HepG2 (cell line): ENCODE measurements around the gene ASIC5. TPM values are rescaled to one million over a fixed set of nuclear protein-coding genes. Genes with fewer than 3 reads are reported as not detected.
A peak's percentile ranks its signal among the peaks of the same experiment; 100 is the strongest.

ENCODE experiments used
- ATAC-seq: fragments of 200-7000 bp; cut with Tn5 transposase; 3 replicates; pipeline ENCODE4 v1.9.1; 2020; ENCODE audit warnings: mild to moderate bottlenecking, moderate library complexity
- BruUV-seq: library from RNA; stranded (reverse); fragments of 400-500 nt; replicated peaks from 2 replicates; lab custom pipeline; 2021; lab: Mats Ljungman, UMichigan
- CTCF ChIA-PET: fragments of 300-600 bp; formaldehyde crosslinking; extraction: SDS; loops from one replicate; lab custom pipeline; 2021; ENCODE audit warnings: low total read pairs, inconsistent platforms, low intra/inter-chr PET ratio; lab: Yijun Ruan, JAX
- POLR2A ChIA-PET: fragments of 350-600 bp; sonication (Branson Sonifier 250); formaldehyde crosslinking; loops from one replicate; lab custom pipeline; 2020; ENCODE audit warnings: antibody characterized with exemption, inconsistent platforms; lab: Yijun Ruan, JAX
- DNase-seq: peaks from one replicate; pipeline ENCODE4 v3.0.0-alpha.2; 2015; ENCODE audit warnings: low spot score
- FAIRE-seq: peaks from 3 replicates; lab custom pipeline; 2011; peaks lifted over from hg19 to GRCh38; lab: Jason Lieb, UNC
- H2AFZ ChIP-seq: one replicate; pipeline ENCODE4 v1.6.1; 2011; ENCODE audit warnings: low read length, inconsistent platforms
- H3K27ac ChIP-seq: fragments of 300-600 bp; 3 replicates; pipeline ENCODE4 v1.8.0; 2011; ENCODE audit warnings: mixed run types, mild to moderate bottlenecking, mixed read lengths, low read length, inconsistent platforms; ENCODE audit not compliant: insufficient read depth; ENCODE audit errors: extremely low read length
- H3K27me3 ChIP-seq, 2 experiments: fragments of 200-600 bp in 1 of 2; 2 replicates in 1 of 2; 3 replicates in 1 of 2; pipeline versions ENCODE4 v1.6.0 to v1.8.0; 2011; ENCODE audit warnings: low read length in 2 of 2, mild to moderate bottlenecking in 2 of 2, moderate library complexity in 2 of 2, inconsistent platforms in 1 of 2; ENCODE audit not compliant: insufficient read depth in 2 of 2, control insufficient read depth in 1 of 2
- H3K36me3 ChIP-seq, 2 experiments: fragments of 200-600 bp in 1 of 2; replicated peaks in 1 of 2; 2 replicates in 1 of 2; 3 replicates in 1 of 2; pipeline versions ENCODE4 v1.5.1 to v1.8.0; 2011; ENCODE audit warnings: low read length in 2 of 2, inconsistent platforms in 1 of 2; ENCODE audit not compliant: insufficient read depth in 2 of 2, control insufficient read depth in 1 of 2
- H3K4me1 ChIP-seq: 2 replicates; pipeline ENCODE4 v1.5.1; 2012; ENCODE audit warnings: low read length, inconsistent platforms; ENCODE audit not compliant: insufficient read depth
- H3K4me2 ChIP-seq: 2 replicates; pipeline ENCODE4 v1.6.0; 2011; ENCODE audit warnings: low read depth, low read length, inconsistent platforms
- H3K4me3 ChIP-seq, 3 experiments: fragments of 200-600 bp in 1 of 3; sonication (generic), shearing (Covaris generic) in 1 of 3; replicated peaks in 1 of 3; 2 replicates each; pipeline ENCODE4 v1.5.1; 2011 to 2016; ENCODE audit warnings: low read length in 3 of 3, inconsistent platforms in 2 of 3, low read depth in 2 of 3, mild to moderate bottlenecking in 2 of 3, control low read depth in 1 of 3, mixed read lengths in 1 of 3; ENCODE audit not compliant: insufficient read depth in 1 of 3
- H3K79me2 ChIP-seq: one replicate; pipeline ENCODE4 v1.6.1; 2011; ENCODE audit warnings: low read length, inconsistent platforms; ENCODE audit not compliant: insufficient read depth
- H3K9ac ChIP-seq: 2 replicates; pipeline ENCODE4 v1.6.0; 2011; ENCODE audit warnings: mild to moderate bottlenecking, low read depth, low read length, inconsistent platforms; ENCODE audit not compliant: insufficient read depth
- H3K9me3 ChIP-seq: 2 replicates; pipeline ENCODE4 v1.5.1; 2012; ENCODE audit warnings: mild to moderate bottlenecking, low read length
- H4K20me1 ChIP-seq: 2 replicates; pipeline ENCODE4 v1.6.0; 2011; ENCODE audit warnings: inconsistent platforms, mild to moderate bottlenecking, low read length, moderate library complexity; ENCODE audit not compliant: insufficient read depth
- AGO2 ChIP-seq: fragments of 200-400 bp; formaldehyde crosslinking; optimal IDR thresholded peaks from 2 replicates; pipeline ENCODE3; 2017; ENCODE audit warnings: mild to moderate bottlenecking, low read depth, low read length, moderate library complexity
- E2F1 ChIP-seq: sonication (generic); formaldehyde crosslinking; IDR thresholded peaks from 2 replicates; pipeline ENCODE4 v1.5.0; 2020; ENCODE audit warnings: missing genetic modification reagents
- NONO ChIP-seq, 2 experiments: fragments of 450-650 bp in 1 of 2; sonication (generic) in 1 of 2; formaldehyde crosslinking in 1 of 2; IDR thresholded peaks in 1 of 2; conservative IDR thresholded peaks in 1 of 2; 2 replicates each; pipeline versions ENCODE4 v1.6.1 to v1.8.0; 2017 to 2022; ENCODE audit warnings: mild to moderate bottlenecking in 1 of 2, missing genetic modification reagents in 1 of 2, moderate library complexity in 1 of 2
- SMYD3 ChIP-seq: sonication (generic); formaldehyde crosslinking; IDR thresholded peaks from 2 replicates; pipeline ENCODE4 v1.8.1; 2023; ENCODE audit warnings: mild to moderate bottlenecking, missing genetic modification reagents
- TEAD3 ChIP-seq: optimal IDR thresholded peaks from 2 replicates; pipeline ENCODE3; 2016; ENCODE audit warnings: borderline replicate concordance
- ZNF30 ChIP-seq: sonication (generic); formaldehyde crosslinking; IDR thresholded peaks from 2 replicates; pipeline ENCODE4 v1.5.0; 2020; ENCODE audit warnings: mild to moderate bottlenecking, missing genetic modification reagents
- ZNF549 ChIP-seq: sonication (generic); formaldehyde crosslinking; IDR thresholded peaks from 2 replicates; pipeline ENCODE4 v1.5.0; 2020; ENCODE audit warnings: missing genetic modification reagents
- WGBS: methylation state at CpG from one replicate; pipeline ENCODE4 v1.1.6; 2017; ENCODE audit warnings: low lambda C conversion rate; 5-methylcytosine and 5-hydroxymethylcytosine counted together
- in situ Hi-C: cut with HindIII; loops from 2 replicates; pipeline ENCODE4 v1.10.0; 2017; ENCODE audit warnings: low pct_unique_long_range_greater_than_20kb; ENCODE audit not compliant: extremely low pct_ligation_motif_present
- intact Hi-C: fragments of 100-400 bp; cut with micrococcal nuclease; formaldehyde crosslinking; loops from one replicate; pipeline ENCODE4 v1.10.0; 2022; ENCODE audit not compliant: unreplicated experiment
- polyA plus RNA-seq, 8 experiments: library from polyadenylated mRNA; depleted of rRNA in 3 of 8; stranded (reverse) in 7 of 8; unstranded in 1 of 8; fragments of >200 nt; fragmentation: Illumina TruSeq in 4 of 8; extraction: Trizol in 4 of 8; gene quantifications; 2 replicates each; pipeline versions ENCODE4 v1.2.1 to v1.2.3, GENCODE V29; 2011 to 2016; ENCODE audit warnings: low read depth in 4 of 8, missing spikeins in 1 of 8, mixed read lengths in 1 of 8; ENCODE audit not compliant: insufficient read depth in 1 of 8
- total RNA-seq, 5 experiments: library from RNA; depleted of rRNA; stranded (reverse); fragments of >200 nt; fragmentation: Illumina TruSeq; extraction: Trizol; gene quantifications; 2 replicates each; pipeline ENCODE4 v1.2.3, GENCODE V29; 2016; ENCODE audit warnings: low read depth in 1 of 5

Gene ASIC5
- total and polyA plus RNA-seq, 2 of the 13 experiments (the other 11 are each of a cell fraction or from before 2014, with no cell fraction given), result not detected

GRCh38 chr4:155889031-155889793, 23.1 kb upstream of the ASIC5 start:
- no peak overlapping the region for H3K9ac ChIP-seq
- FAIRE-seq, result no peak
- peak overlapping the region; percentile 54 for H2AFZ ChIP-seq
- POLR2A ChIA-PET, result no interaction called here
- TF ChIP-seq TEAD3 (no peak), NONO (IDR thresholded peaks at IDR 0.05) (no peak), NONO (CRISPR knock-in tag; conservative IDR thresholded peaks at IDR 0.05) (no peak), ZNF30 (CRISPR knock-in tag) (no peak), SMYD3 (CRISPR knock-in tag) (no peak), ZNF549 (CRISPR knock-in tag) (no peak), AGO2 (no peak)
- DNase-seq, result no peak
- no peaks in the 10 kb centered on the region for H3K36me3 ChIP-seq
- 2% methylated on average over 5 of the region's 5 CpGs for WGBS
- in situ Hi-C loops, result no loop called here
- H3K4me2 ChIP-seq, result no peak overlapping the region
- H3K27me3 ChIP-seq, result no peaks in the 10 kb centered on the region
- no peaks in the 10 kb centered on the region for H4K20me1 ChIP-seq
- ATAC-seq, result no peak
- intact Hi-C loops, result no loop called here
- no peaks in the 10 kb centered on the region for H3K4me1 ChIP-seq
- no peak overlapping the region for H3K4me3 ChIP-seq
- CTCF ChIA-PET, result no interaction called here
- H3K9me3 ChIP-seq, result no peaks in the 10 kb centered on the region
- H3K27ac ChIP-seq, result no peak overlapping the region
- BruUV-seq, result no TSS peak
- no peaks in the 10 kb centered on the region for H3K79me2 ChIP-seq

DNA sequence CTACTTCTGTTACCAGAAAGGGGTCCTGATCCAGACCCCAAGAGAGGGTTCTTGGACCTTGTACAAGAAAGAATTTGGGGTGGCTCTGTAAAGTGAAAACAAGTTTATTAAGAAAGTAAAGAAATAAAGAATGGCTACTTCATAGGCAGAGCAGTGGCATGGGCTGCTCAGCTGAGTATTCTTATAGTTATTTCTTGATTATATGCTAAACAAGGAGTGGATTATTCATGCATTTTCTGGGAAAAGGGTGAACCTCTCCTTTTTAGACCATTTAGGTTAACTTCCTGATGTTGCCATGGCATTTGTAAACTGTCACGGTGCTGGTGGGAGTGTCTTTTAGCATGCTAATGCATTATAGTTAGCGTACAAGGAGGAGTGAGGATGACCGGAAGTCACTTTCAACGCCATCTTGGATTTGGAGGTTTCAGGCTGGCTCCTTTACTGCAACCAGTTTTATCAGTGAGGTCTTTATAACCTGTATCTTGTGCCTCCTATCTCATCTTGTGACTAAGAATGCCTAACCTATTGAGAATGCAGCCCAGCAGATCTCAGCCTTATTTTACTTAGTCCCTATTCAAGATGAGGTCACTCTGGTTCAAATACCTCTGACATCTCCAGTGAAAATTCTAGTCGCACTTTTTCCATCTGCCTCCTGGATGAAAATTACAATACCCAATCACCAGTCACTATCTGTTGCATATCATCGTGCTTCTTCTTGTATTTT, 21.9 kb upstream of the ASIC5 start:
- Histone ChIP-seq H3K27me3 (no peaks in the 10 kb centered on the region), H3K79me2 (no peaks in the 10 kb centered on the region), H3K9ac (no peak overlapping the region), H3K4me2 (no peak overlapping the region), H4K20me1 (no peaks in the 10 kb centered on the region), H3K4me3 (no peak overlapping the region), H3K36me3 (no peaks in the 10 kb centered on the region), H3K4me1 (no peaks in the 10 kb centered on the region), H3K27ac (no peak overlapping the region), H2AFZ (no peak overlapping the region), H3K9me3 (peaks cover 6% of the 10 kb centered on the region; the same call in 1 of the 2 replicates)
- no peak for ATAC-seq
- no TSS peak for BruUV-seq
- no peak for DNase-seq
- FAIRE-seq, result no peak
- TF ChIP-seq E2F1 (CRISPR knock-in tag), result no peak
- in situ Hi-C loops (no loop called here), intact Hi-C loops (no loop called here)
- CTCF ChIA-PET, result no interaction called here
- POLR2A ChIA-PET, result no interaction called here
- 26% methylated on average over 3 of the region's 6 CpGs for WGBS
